ENCODE data around the gene APOBEC4. TPM values are rescaled to one million over a fixed set of nuclear protein-coding genes. Genes with fewer than 3 reads are reported as not detected.

Gene APOBEC4
- total RNA-seq, 2 donors from 2014 or later, result not detected

DNA sequence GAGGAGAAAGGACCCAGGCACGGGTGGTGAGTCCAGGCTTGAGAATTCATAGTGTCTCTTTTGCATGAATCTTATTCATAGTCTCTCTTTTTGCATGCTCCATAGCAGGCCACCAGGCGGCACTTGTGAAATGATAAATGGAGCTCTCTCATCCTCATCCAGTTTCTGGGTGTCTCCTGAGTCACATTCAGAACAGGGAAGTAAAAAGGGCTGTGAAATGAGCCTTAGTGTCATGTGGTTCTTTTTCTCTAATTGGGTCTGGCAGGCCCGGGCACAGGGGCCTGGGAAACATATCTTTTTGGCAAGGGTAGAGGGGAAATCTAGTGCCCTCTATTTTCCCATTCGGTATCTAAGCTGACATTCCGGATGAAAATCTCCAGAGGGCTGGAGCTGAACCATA, 43.8 kb downstream of the APOBEC4 start:
- no peaks in the 10 kb centered on the region for H3K36me3 ChIP-seq
- ATAC-seq (ENCODE audit: insufficient number of reproducible peaks, low FRiP score, low read depth) (peak; percentile 37), DNase-seq (ENCODE audit: low spot score) (peak; percentile 40)
- TF ChIP-seq, protein P1, sequence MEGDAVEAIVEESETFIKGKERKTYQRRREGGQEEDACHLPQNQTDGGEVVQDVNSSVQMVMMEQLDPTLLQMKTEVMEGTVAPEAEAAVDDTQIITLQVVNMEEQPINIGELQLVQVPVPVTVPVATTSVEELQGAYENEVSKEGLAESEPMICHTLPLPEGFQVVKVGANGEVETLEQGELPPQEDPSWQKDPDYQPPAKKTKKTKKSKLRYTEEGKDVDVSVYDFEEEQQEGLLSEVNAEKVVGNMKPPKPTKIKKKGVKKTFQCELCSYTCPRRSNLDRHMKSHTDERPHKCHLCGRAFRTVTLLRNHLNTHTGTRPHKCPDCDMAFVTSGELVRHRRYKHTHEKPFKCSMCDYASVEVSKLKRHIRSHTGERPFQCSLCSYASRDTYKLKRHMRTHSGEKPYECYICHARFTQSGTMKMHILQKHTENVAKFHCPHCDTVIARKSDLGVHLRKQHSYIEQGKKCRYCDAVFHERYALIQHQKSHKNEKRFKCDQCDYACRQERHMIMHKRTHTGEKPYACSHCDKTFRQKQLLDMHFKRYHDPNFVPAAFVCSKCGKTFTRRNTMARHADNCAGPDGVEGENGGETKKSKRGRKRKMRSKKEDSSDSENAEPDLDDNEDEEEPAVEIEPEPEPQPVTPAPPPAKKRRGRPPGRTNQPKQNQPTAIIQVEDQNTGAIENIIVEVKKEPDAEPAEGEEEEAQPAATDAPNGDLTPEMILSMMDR (IDR thresholded peaks at IDR 0.05), result peak; percentile 65
- H3K9me3 ChIP-seq, result no peaks in the 10 kb centered on the region
- H3K27me3 ChIP-seq (replicated peaks; ENCODE audit: insufficient read depth), result no peaks in the 10 kb centered on the region
- H3K27ac ChIP-seq, result peak overlapping the region; percentile 77
- peaks cover 18 to 46% of the 10 kb centered on the region in 2 donors for H3K4me1 ChIP-seq (ENCODE audit: control insufficient read depth in 1 of 2, low read depth in 2 of 2)
- H3K4me3 ChIP-seq, result peak overlapping the region; percentile 61

DNA sequence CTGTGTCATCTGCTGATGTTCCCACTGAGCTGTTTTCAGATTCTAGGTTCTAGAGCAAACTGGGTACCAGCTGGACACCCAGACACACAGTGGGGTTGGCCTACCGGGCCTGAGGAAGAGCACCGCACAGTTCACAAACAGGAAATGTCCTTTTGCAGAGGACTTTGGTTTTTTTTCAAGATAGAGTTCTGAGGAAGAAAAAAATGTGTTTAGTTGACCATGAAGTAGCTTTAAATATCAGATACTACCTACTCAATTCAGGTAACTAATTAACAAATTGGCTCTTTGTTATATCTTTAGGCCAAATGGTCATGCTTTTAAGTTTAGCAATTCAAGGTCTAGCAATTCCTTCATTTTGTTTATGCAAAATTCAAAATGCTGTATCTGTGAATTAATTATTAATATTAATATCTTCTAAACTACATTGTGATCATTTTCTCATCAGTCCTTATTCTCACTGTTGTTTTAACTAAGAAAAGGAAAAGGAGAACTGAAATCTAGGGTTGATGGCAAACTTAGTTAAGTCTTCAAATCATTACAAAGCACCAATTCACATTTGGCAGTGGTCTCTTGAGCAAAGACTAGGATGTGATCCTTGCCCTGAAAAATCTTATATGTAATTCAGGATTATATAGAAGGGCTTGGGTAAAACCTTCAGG, 45.7 kb downstream of the APOBEC4 start:
- no peak overlapping the region for H3K4me3 ChIP-seq
- ATAC-seq (ENCODE audit: insufficient number of reproducible peaks, low FRiP score, low read depth), result no peak

DNA sequence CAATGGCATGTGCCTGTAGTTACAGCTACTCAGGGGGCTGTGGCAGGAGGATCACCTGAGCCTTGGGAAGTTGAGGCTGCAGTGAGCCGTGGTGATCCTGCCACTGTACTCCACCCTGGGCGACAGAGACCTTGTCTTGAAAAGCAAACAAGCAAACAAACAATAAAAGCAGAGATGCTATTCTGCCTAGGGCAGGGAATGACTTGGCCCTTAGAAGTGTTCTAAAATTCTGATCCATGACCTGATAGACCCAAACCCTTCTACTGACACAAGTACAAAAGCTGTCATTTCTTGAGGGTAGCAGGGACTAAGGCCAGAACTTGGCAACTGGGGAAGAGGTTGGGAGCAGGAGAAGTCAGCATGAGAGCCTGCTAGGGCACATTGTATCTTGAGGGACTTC, 47.2 kb downstream of the APOBEC4 start:
- TF ChIP-seq, protein P1 (IDR thresholded peaks at IDR 0.05), result no peak
- Histone ChIP-seq H3K4me1 (ENCODE audit: control insufficient read depth in 1 of 2, low read depth in 2 of 2) (peaks cover 18 to 46% of the 10 kb centered on the region in 2 donors), H3K27ac (no peak overlapping the region), H3K4me3 (no peak overlapping the region), H3K9me3 (no peaks in the 10 kb centered on the region), H3K27me3 (replicated peaks; ENCODE audit: insufficient read depth) (no peaks in the 10 kb centered on the region), H3K36me3 (no peaks in the 10 kb centered on the region)
- DNase-seq (ENCODE audit: low spot score) (no peak), ATAC-seq (ENCODE audit: insufficient number of reproducible peaks, low FRiP score, low read depth) (no peak)

More for the DNA sequence above, 45.7 kb downstream of the APOBEC4 start:
- H3K27me3 ChIP-seq (replicated peaks; ENCODE audit: insufficient read depth), result no peaks in the 10 kb centered on the region
- DNase-seq (ENCODE audit: low spot score), result no peak
- H3K4me1 ChIP-seq (ENCODE audit: control insufficient read depth in 1 of 2, low read depth in 2 of 2), result peaks cover 18 to 46% of the 10 kb centered on the region in 2 donors
- TF ChIP-seq, protein P1 (IDR thresholded peaks at IDR 0.05), result no peak
- H3K9me3 ChIP-seq, result no peaks in the 10 kb centered on the region
- no peaks in the 10 kb centered on the region for H3K36me3 ChIP-seq
- H3K27ac ChIP-seq, result no peak overlapping the region

DNA sequence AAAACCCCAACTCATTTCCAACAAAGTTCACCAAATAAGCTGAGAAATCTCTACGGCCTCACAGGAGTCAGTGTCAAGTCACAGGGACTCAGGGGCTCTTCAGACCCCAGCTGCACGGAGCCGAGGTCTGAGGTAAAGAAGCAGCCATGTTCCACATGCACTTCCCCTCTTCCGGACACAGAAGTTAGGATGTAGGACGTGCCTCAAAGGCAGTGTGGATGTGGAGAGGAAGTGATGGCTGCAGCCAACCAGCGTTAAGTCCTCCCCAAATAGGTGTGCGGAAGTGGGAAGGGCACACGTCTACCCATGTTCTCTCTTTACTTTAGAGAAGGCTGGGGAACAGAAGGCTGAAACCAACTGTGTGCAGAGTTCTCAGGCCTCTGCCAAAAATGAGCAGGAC, 48.3 kb downstream of the APOBEC4 start:
- DNase-seq (ENCODE audit: low spot score) (no peak), ATAC-seq (ENCODE audit: insufficient number of reproducible peaks, low FRiP score, low read depth) (no peak)
- Histone ChIP-seq H3K4me1 (ENCODE audit: control insufficient read depth in 1 of 2, low read depth in 2 of 2) (peaks cover 14 to 37% of the 10 kb centered on the region in 2 donors), H3K27me3 (replicated peaks; ENCODE audit: insufficient read depth) (no peaks in the 10 kb centered on the region), H3K36me3 (no peaks in the 10 kb centered on the region), H3K9me3 (no peaks in the 10 kb centered on the region), H3K4me3 (no peak overlapping the region), H3K27ac (no peak overlapping the region)
- TF ChIP-seq, protein P1 (IDR thresholded peaks at IDR 0.05), result no peak

DNA sequence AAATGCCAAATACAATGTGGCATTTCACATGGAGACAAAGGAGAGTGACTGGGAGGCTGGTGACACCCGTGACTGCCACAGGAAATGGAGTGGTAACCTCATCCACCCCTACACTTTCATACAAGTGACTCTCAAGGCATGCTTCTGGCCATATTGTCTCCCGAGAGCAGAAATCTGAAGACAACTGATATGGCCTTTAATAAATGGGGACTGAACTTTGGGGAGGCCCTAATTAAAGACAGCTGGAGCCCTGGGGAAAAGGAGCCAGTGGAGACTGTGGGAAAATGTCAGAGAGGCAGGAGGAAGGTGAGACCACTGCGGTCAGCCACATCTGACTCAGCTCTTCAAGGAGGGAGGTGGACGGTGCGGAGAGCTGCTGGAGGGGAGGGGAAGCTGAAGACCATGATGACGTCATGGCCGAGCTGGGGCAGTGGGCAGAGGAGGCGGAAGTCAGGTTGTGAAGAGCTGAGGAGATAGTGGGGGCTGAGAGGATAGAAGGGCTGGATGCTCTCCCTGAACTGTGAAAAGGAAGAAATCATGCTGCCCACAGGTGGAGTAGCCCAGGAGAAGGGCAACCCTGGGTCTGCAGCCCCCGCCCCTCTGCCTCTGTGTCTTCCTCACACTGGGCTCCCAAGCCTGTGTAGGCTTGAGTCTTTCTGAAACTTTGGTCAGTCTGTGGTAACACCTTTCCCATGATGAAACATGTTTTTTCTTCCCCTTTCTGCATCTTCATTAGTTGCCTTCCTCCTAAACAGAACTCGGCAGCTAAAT, 48.9 kb downstream of the APOBEC4 start:
- no peak for DNase-seq (ENCODE audit: low spot score)
- TF ChIP-seq, protein P1 (IDR thresholded peaks at IDR 0.05), result no peak
- Histone ChIP-seq H3K27me3 (replicated peaks; ENCODE audit: insufficient read depth) (no peaks in the 10 kb centered on the region), H3K9me3 (no peaks in the 10 kb centered on the region), H3K27ac (no peak overlapping the region), H3K36me3 (no peaks in the 10 kb centered on the region), H3K4me3 (no peak overlapping the region), H3K4me1 (ENCODE audit: control insufficient read depth in 1 of 2, low read depth in 2 of 2) (peaks cover 14 to 31% of the 10 kb centered on the region in 2 donors)
- ATAC-seq (ENCODE audit: insufficient number of reproducible peaks, low FRiP score, low read depth), result no peak

Measured in thoracic aorta (tissue), 2 donors.